GM23338 (cell line): ENCODE results near the gene BAIAP2. TPM values are rescaled to one million over a fixed set of nuclear protein-coding genes. Genes with fewer than 3 reads are reported as not detected.

Experiments
- ATAC-seq: fragments of 200-7000 bp; cut with Tn5 transposase; 3 replicates; pipeline ENCODE4 v1.9.1; 2020
- DNase-seq: peaks from one replicate; pipeline ENCODE4 v3.0.0-alpha.2; 2015; ENCODE audit warnings: low spot score
- H2AFZ ChIP-seq: fragments of 200-600 bp; sonication (generic); 2 replicates; pipeline ENCODE4 v1.8.0; 2016; ENCODE audit warnings: antibody characterized with exemption, mild to moderate bottlenecking, moderate library complexity
- H3F3A ChIP-seq: fragments of 200-600 bp; sonication (generic); replicated peaks from 2 replicates; pipeline ENCODE4 v1.8.0; 2017; ENCODE audit warnings: antibody characterized with exemption, mixed run types, low read depth
- H3K27ac ChIP-seq: fragments of 200-600 bp; sonication (generic); 2 replicates; pipeline ENCODE4 v1.6.1; 2016; ENCODE audit warnings: low read depth
- H3K27me3 ChIP-seq: fragments of 200-600 bp; sonication (generic); 2 replicates; pipeline ENCODE4 v1.8.0; 2016; ENCODE audit warnings: mild to moderate bottlenecking, mixed run types, moderate library complexity; ENCODE audit not compliant: insufficient read depth
- H3K36me3 ChIP-seq: fragments of 200-600 bp; sonication (generic); 2 replicates; pipeline ENCODE4 v1.8.0; 2016; ENCODE audit warnings: mild to moderate bottlenecking; ENCODE audit not compliant: insufficient read depth
- H3K4me1 ChIP-seq: fragments of 200-600 bp; sonication (generic); 2 replicates; pipeline ENCODE4 v1.8.0; 2016; ENCODE audit warnings: mild to moderate bottlenecking, moderate library complexity; ENCODE audit not compliant: insufficient read depth
- H3K4me2 ChIP-seq: fragments of 200-600 bp; sonication (generic); 2 replicates; pipeline ENCODE4 v1.7.1; 2017; ENCODE audit warnings: mixed run types
- H3K4me3 ChIP-seq: fragments of 200-600 bp; sonication (generic); 2 replicates; pipeline ENCODE4 v1.6.1; 2016; ENCODE audit warnings: mixed run types
- H3K79me2 ChIP-seq: fragments of 200-600 bp; sonication (generic); replicated peaks from 2 replicates; pipeline ENCODE4 v1.8.0; 2017; ENCODE audit warnings: mild to moderate bottlenecking; ENCODE audit not compliant: insufficient read depth
- H3K9me2 ChIP-seq: fragments of 200-600 bp; sonication (generic); 2 replicates; pipeline ENCODE4 v1.8.0; 2017; ENCODE audit not compliant: insufficient read depth
- H4K20me1 ChIP-seq: fragments of 200-600 bp; sonication (generic); replicated peaks from 2 replicates; pipeline ENCODE4 v1.8.0; 2017; ENCODE audit warnings: mild to moderate bottlenecking; ENCODE audit not compliant: insufficient read depth
- H3K27ac Mint-ChIP-seq: 2 replicates; pipeline ENCODE4 v1.8.0; 2020; ENCODE audit warnings: inconsistent platforms, mild to moderate bottlenecking, moderate library complexity, mixed read lengths
- H3K27me3 Mint-ChIP-seq: 3 replicates; pipeline ENCODE4 v1.8.0; 2022; ENCODE audit warnings: low read depth, mild to moderate bottlenecking, moderate library complexity, mixed read lengths, inconsistent platforms; ENCODE audit not compliant: insufficient read depth, poor library complexity
- H3K36me3 Mint-ChIP-seq: 3 replicates; pipeline ENCODE4 v1.8.0; 2021; ENCODE audit warnings: low read depth, mild to moderate bottlenecking, inconsistent platforms, moderate library complexity, mixed read lengths
- H3K4me1 Mint-ChIP-seq: 3 replicates; pipeline ENCODE4 v1.8.0; 2020; ENCODE audit warnings: mild to moderate bottlenecking, inconsistent platforms, mixed read lengths
- H3K4me3 Mint-ChIP-seq: 3 replicates; pipeline ENCODE4 v1.8.0; 2021; ENCODE audit warnings: moderate library complexity, mild to moderate bottlenecking, inconsistent platforms, mixed read lengths
- H3K9me3 Mint-ChIP-seq: 3 replicates; pipeline ENCODE4 v1.8.0; 2020; ENCODE audit warnings: moderate library complexity, mild to moderate bottlenecking, inconsistent platforms, mixed read lengths
- CREB1 ChIP-seq: fragments of 250-450 bp; sonication (Bioruptor Pico); IDR thresholded peaks from 2 replicates; pipeline ENCODE4 v1.5.0; 2020; ENCODE audit warnings: low read depth, mild to moderate bottlenecking, moderate library complexity
- EZH2 ChIP-seq: fragments of 200-600 bp; sonication (generic); IDR thresholded peaks from one replicate; pipeline ENCODE4 v1.8.0; 2017; ENCODE audit warnings: antibody characterized with exemption, mild to moderate bottlenecking, low read depth; ENCODE audit not compliant: unreplicated experiment
- JUNB ChIP-seq: IDR thresholded peaks from one replicate; pipeline ENCODE4 v1.6.1; 2016; ENCODE audit warnings: antibody characterized with exemption; ENCODE audit not compliant: unreplicated experiment
- NANOG ChIP-seq: IDR thresholded peaks from 2 replicates; pipeline ENCODE4 v1.6.1; 2016; ENCODE audit warnings: antibody characterized with exemption, borderline replicate concordance
- POLR2AphosphoS5 ChIP-seq: IDR thresholded peaks from 2 replicates; pipeline ENCODE4 v1.6.1; 2016; ENCODE audit warnings: antibody characterized with exemption, low read depth
- STAT1 ChIP-seq: IDR thresholded peaks from one replicate; pipeline ENCODE4 v1.6.1; 2016; ENCODE audit warnings: antibody characterized with exemption; ENCODE audit not compliant: unreplicated experiment
- polyA plus RNA-seq: library from polyadenylated mRNA; unstranded; fragments of >200 nt; fragmentation: Nextera tagmentation; extraction: Ambion mirVana; gene quantifications from 2 replicates; pipeline ENCODE4 v1.2.1, GENCODE V29; 2016
- total RNA-seq: library from RNA; depleted of rRNA; stranded (reverse); fragments of >200 nt; shearing (Covaris generic); gene quantifications from 2 replicates; pipeline ENCODE4 v1.2.3, GENCODE V29; 2014
- TF ChIP-seq, protein P1 (sequence below), 2 experiments: fragments of 200-600 bp in 1 of 2; sonication (generic) in 1 of 2; conservative IDR thresholded peaks; 2 replicates each; pipeline versions ENCODE4 v1.5.1 to v1.6.1; 2016 to 2017; ENCODE audit warnings: antibody characterized with exemption in 2 of 2, low read depth in 2 of 2, mild to moderate bottlenecking in 2 of 2, moderate library complexity in 1 of 2
- TF ChIP-seq, protein P2 (sequence below): IDR thresholded peaks from 2 replicates; pipeline ENCODE4 v1.6.1; 2016; ENCODE audit warnings: antibody characterized with exemption
- TF ChIP-seq, protein P3 (sequence below): IDR thresholded peaks from one replicate; pipeline ENCODE4 v1.6.1; 2018; ENCODE audit warnings: antibody characterized with exemption; ENCODE audit not compliant: unreplicated experiment

BAIAP2 gene
- total and polyA plus RNA-seq, 2 experiments from 2014 or later: 21.7 to 22.7 TPM

DNA sequence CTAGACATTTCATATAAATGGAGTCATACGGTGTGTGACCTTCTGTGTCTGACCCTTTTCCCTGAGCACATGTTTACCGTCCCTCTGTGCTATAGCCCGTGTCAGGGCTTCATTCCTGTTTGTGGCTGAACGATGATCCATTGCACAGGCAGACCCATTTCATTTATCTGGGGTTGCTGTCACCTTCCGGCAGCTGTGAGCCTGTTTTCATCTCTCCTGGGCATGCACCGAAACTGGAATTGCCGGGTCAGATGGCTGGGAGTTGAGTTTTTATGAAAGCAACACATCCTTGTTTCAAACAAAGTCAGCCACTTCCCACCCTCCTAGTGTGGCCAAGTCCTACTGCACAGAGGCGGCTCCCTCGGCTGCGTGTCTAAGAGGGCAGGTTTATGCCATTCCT lies 25.5 kb downstream of the BAIAP2 start:
- DNase-seq (no peak), ATAC-seq (no peak)
- Histone ChIP-seq H3K79me2 (no peaks in the 10 kb centered on the region), H3F3A (no peaks in the 10 kb centered on the region), H3K4me3 (no peak overlapping the region), H3K27me3 (no peaks in the 10 kb centered on the region), H3K4me2 (no peak overlapping the region), H3K36me3 (no peaks in the 10 kb centered on the region), H3K27ac (no peak overlapping the region), H2AFZ (no peak overlapping the region), H4K20me1 (peaks cover 5% of the 10 kb centered on the region; the same call in 1 of the 2 replicates), H3K9me2 (no peaks in the 10 kb centered on the region), H3K4me1 (no peaks in the 10 kb centered on the region)
- Mint-ChIP-seq H3K27ac (no peak overlapping the region), H3K36me3 (no peaks in the 10 kb centered on the region; the same call in 1 of the 3 replicates), H3K27me3 (peaks cover 13% of the 10 kb centered on the region), H3K4me1 (peaks cover 15% of the 10 kb centered on the region; the same call in 2 of the 3 replicates), H3K9me3 (no peaks in the 10 kb centered on the region), H3K4me3 (no peak overlapping the region)
- TF ChIP-seq, protein P1, sequence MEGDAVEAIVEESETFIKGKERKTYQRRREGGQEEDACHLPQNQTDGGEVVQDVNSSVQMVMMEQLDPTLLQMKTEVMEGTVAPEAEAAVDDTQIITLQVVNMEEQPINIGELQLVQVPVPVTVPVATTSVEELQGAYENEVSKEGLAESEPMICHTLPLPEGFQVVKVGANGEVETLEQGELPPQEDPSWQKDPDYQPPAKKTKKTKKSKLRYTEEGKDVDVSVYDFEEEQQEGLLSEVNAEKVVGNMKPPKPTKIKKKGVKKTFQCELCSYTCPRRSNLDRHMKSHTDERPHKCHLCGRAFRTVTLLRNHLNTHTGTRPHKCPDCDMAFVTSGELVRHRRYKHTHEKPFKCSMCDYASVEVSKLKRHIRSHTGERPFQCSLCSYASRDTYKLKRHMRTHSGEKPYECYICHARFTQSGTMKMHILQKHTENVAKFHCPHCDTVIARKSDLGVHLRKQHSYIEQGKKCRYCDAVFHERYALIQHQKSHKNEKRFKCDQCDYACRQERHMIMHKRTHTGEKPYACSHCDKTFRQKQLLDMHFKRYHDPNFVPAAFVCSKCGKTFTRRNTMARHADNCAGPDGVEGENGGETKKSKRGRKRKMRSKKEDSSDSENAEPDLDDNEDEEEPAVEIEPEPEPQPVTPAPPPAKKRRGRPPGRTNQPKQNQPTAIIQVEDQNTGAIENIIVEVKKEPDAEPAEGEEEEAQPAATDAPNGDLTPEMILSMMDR (conservative IDR thresholded peaks at IDR 0.05; ENCODE audit: low read depth in 2 of 2): no peak
- TF ChIP-seq, protein P2, sequence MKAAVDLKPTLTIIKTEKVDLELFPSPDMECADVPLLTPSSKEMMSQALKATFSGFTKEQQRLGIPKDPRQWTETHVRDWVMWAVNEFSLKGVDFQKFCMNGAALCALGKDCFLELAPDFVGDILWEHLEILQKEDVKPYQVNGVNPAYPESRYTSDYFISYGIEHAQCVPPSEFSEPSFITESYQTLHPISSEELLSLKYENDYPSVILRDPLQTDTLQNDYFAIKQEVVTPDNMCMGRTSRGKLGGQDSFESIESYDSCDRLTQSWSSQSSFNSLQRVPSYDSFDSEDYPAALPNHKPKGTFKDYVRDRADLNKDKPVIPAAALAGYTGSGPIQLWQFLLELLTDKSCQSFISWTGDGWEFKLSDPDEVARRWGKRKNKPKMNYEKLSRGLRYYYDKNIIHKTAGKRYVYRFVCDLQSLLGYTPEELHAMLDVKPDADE: no peak
- TF ChIP-seq JUNB: no peak
- no peak for TF ChIP-seq CREB1
- no peak for TF ChIP-seq NANOG
- no peak for TF ChIP-seq EZH2
- TF ChIP-seq STAT1: no peak
- TF ChIP-seq, protein P3, sequence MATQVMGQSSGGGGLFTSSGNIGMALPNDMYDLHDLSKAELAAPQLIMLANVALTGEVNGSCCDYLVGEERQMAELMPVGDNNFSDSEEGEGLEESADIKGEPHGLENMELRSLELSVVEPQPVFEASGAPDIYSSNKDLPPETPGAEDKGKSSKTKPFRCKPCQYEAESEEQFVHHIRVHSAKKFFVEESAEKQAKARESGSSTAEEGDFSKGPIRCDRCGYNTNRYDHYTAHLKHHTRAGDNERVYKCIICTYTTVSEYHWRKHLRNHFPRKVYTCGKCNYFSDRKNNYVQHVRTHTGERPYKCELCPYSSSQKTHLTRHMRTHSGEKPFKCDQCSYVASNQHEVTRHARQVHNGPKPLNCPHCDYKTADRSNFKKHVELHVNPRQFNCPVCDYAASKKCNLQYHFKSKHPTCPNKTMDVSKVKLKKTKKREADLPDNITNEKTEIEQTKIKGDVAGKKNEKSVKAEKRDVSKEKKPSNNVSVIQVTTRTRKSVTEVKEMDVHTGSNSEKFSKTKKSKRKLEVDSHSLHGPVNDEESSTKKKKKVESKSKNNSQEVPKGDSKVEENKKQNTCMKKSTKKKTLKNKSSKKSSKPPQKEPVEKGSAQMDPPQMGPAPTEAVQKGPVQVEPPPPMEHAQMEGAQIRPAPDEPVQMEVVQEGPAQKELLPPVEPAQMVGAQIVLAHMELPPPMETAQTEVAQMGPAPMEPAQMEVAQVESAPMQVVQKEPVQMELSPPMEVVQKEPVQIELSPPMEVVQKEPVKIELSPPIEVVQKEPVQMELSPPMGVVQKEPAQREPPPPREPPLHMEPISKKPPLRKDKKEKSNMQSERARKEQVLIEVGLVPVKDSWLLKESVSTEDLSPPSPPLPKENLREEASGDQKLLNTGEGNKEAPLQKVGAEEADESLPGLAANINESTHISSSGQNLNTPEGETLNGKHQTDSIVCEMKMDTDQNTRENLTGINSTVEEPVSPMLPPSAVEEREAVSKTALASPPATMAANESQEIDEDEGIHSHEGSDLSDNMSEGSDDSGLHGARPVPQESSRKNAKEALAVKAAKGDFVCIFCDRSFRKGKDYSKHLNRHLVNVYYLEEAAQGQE: no peak
- no peak for TF ChIP-seq POLR2AphosphoS5
